ENCODE measurements around the gene APBA2.
A peak's percentile ranks its signal among the peaks of the same experiment; 100 is the strongest.

Gene APBA2

GRCh38 chr15:28896951-28897350 lies 11.2 kb downstream of the APBA2 start:
- DNase-seq (ENCODE audit: low spot score) = peak; percentile 40

- DNase-seq (ENCODE audit: low spot score) = no peak
Observed at GRCh38 chr15:28897861-28898585, 12.2 kb downstream of the APBA2 start.

GRCh38 chr15:28899061-28899738 lies 13.4 kb downstream of the APBA2 start:
- DNase-seq (ENCODE audit: low spot score) = no peak

GRCh38 chr15:28900041-28900891 lies 14.5 kb downstream of the APBA2 start:
- DNase-seq (ENCODE audit: low spot score) = no peak

- DNase-seq (ENCODE audit: low spot score) = no peak
Observed at GRCh38 chr15:28900892-28901586, 15.3 kb downstream of the APBA2 start.

- DNase-seq (ENCODE audit: low spot score) = no peak
Observed at GRCh38 chr15:28901587-28901980, 15.8 kb downstream of the APBA2 start.

GRCh38 chr15:28901987-28902745 lies 16.4 kb downstream of the APBA2 start:
- DNase-seq (ENCODE audit: low spot score) = no peak

GRCh38 chr15:28902856-28903255 lies 17.1 kb downstream of the APBA2 start:
- DNase-seq (ENCODE audit: low spot score) = no peak

- DNase-seq (ENCODE audit: low spot score) = no peak
Observed at GRCh38 chr15:28903555-28903954, 17.8 kb downstream of the APBA2 start.

GRCh38 chr15:28904003-28904402 lies 18.2 kb downstream of the APBA2 start:
- no peak for DNase-seq (ENCODE audit: low spot score)

- no peak for DNase-seq (ENCODE audit: low spot score)
Observed at GRCh38 chr15:28904541-28905315, 19.0 kb downstream of the APBA2 start.

- DNase-seq (ENCODE audit: low spot score) = no peak
Observed at GRCh38 chr15:28907338-28907960, 21.7 kb downstream of the APBA2 start.

GRCh38 chr15:28909958-28910500 lies 24.3 kb downstream of the APBA2 start:
- DNase-seq (ENCODE audit: low spot score) = no peak

- DNase-seq (ENCODE audit: low spot score) = no peak
Observed at GRCh38 chr15:28911310-28911931, 25.6 kb downstream of the APBA2 start.

- DNase-seq (ENCODE audit: low spot score) = no peak
Observed at GRCh38 chr15:28912422-28912821, 26.6 kb downstream of the APBA2 start.

- no peak for DNase-seq (ENCODE audit: low spot score)
Observed at GRCh38 chr15:28913171-28913765, 27.5 kb downstream of the APBA2 start.

GRCh38 chr15:28914046-28914445 lies 28.3 kb downstream of the APBA2 start:
- no peak for DNase-seq (ENCODE audit: low spot score)

GRCh38 chr15:28914483-28915023 lies 28.8 kb downstream of the APBA2 start:
- no peak for DNase-seq (ENCODE audit: low spot score)

Data from GM03348 (cell line).